ENCODE measurements around the gene SLC13A3. TPM values are rescaled to one million over a fixed set of nuclear protein-coding genes. Genes with fewer than 3 reads are reported as not detected.

The SLC13A3 gene
- polyA plus RNA-seq, 2 of the 4 experiments (the other 2 are of a cell fraction) = 0.19 TPM; not detected in 1

- Histone ChIP-seq H3K4me2 (no peak overlapping the region), H3K9me3 (no peaks in the 10 kb centered on the region), H3K4me3 (no peak overlapping the region), H3K4me1 (no peaks in the 10 kb centered on the region), H3K27ac (no peak overlapping the region)
- FAIRE-seq (no peak), DNase-seq (ENCODE audit: low read depth in 1 of 2, low spot score in 1 of 2) (no peak), ATAC-seq (no peak)
- ChIA-PET CTCF (interaction anchor here (1.0 kb wide), 1 partner anchor 8 kb away, joined by 3 read pairs; no protein-coding TSS in a partner anchor), POLR2A (no interaction called here)
- TF ChIP-seq NR3C1 (IDR thresholded peaks at IDR 0.05) (no peak), GATA3 (IDR thresholded peaks at IDR 0.05; ENCODE audit: borderline replicate concordance) (no peak), CTCF (IDR thresholded peaks at IDR 0.05) (no peak), TFCP2L1 (CRISPR knock-in tag; IDR thresholded peaks at IDR 0.05) (no peak), MAX (IDR thresholded peaks at IDR 0.05) (no peak)
These were observed 9.8 kb downstream of the SLC13A3 start for GRCh38 chr20:46641424-46641823.

- CTCF ChIA-PET = interaction anchor here (1.0 kb wide), 1 partner anchor 9 kb away, joined by 3 read pairs; no protein-coding TSS in a partner anchor
- ATAC-seq (no peak; a peak in 1 of 6 replicates), DNase-seq (ENCODE audit: low read depth in 1 of 2, low spot score in 1 of 2) (no peak), FAIRE-seq (no peak)
- TF ChIP-seq ZNF302 (CRISPR knock-in tag; IDR thresholded peaks at IDR 0.05) (no peak), ESRRA (IDR thresholded peaks at IDR 0.05; ENCODE audit: borderline replicate concordance, low read length) (no peak), RFX5 (IDR thresholded peaks at IDR 0.05) (no peak), NPAS2 (CRISPR knock-in tag; IDR thresholded peaks at IDR 0.05; ENCODE audit: borderline replicate concordance) (no peak)
- 39% methylated on average over 12 of the region's 14 CpGs for WGBS (ENCODE audit: missing lambda C conversion rate)
- no peak overlapping the region for H3K27ac ChIP-seq
- no peaks in the 10 kb centered on the region for H3K9me3 ChIP-seq
- H3K4me1 ChIP-seq = no peaks in the 10 kb centered on the region
- POLR2A ChIA-PET = no interaction called here
- H3K4me2 ChIP-seq = no peak overlapping the region
- no peak overlapping the region for H3K4me3 ChIP-seq
These were observed 10.5 kb downstream of the SLC13A3 start for GRCh38 chr20:46640536-46641311.

- H3K4me3 ChIP-seq = no peak overlapping the region
- ATAC-seq = no peak; a peak in 2 of 6 replicates
- WGBS (ENCODE audit: missing lambda C conversion rate) = 55% methylated on average over 6 of the region's 6 CpGs
- H3K9me3 ChIP-seq = no peaks in the 10 kb centered on the region
- no peaks in the 10 kb centered on the region for H3K4me1 ChIP-seq
- TF ChIP-seq HEYL (CRISPR knock-in tag; IDR thresholded peaks at IDR 0.05) (no peak), MAZ (IDR thresholded peaks at IDR 0.05; ENCODE audit: borderline replicate concordance, low read depth, low read length) (no peak)
- FAIRE-seq = no peak
- ChIA-PET POLR2A (no interaction called here), CTCF (no interaction called here)
- H3K27ac ChIP-seq = no peak overlapping the region
- no peak overlapping the region for H3K4me2 ChIP-seq
- DNase-seq (ENCODE audit: low read depth in 1 of 2, low spot score in 1 of 2) = no peak
These were observed 11.2 kb downstream of the SLC13A3 start for GRCh38 chr20:46640044-46640443.

GRCh38 chr20:46639587-46639986 lies 11.7 kb downstream of the SLC13A3 start:
- no peak for DNase-seq (ENCODE audit: low read depth in 1 of 2, low spot score in 1 of 2)
- TF ChIP-seq RFX5 (IDR thresholded peaks at IDR 0.05) (no peak), TP53 (CRISPR knock-in tag; IDR thresholded peaks at IDR 0.05) (no peak), POLR2AphosphoS2 (conservative IDR thresholded peaks at IDR 0.05; ENCODE audit: low read length) (no peak), ESRRA (IDR thresholded peaks at IDR 0.05; ENCODE audit: borderline replicate concordance, low read length) (no peak), CBX8 (IDR thresholded peaks at IDR 0.05) (no peak), PHF8 (IDR thresholded peaks at IDR 0.05; ENCODE audit: borderline replicate concordance, low read depth) (no peak), HES2 (IDR thresholded peaks at IDR 0.05) (no peak), PBX3 (IDR thresholded peaks at IDR 0.05) (no peak), ZSCAN20 (CRISPR knock-in tag; IDR thresholded peaks at IDR 0.05) (no peak), ZFP36 (IDR thresholded peaks at IDR 0.05; ENCODE audit: borderline replicate concordance, partially characterized antibody) (no peak), GATA3 (IDR thresholded peaks at IDR 0.05; ENCODE audit: borderline replicate concordance) (no peak), RARB (CRISPR knock-in tag; IDR thresholded peaks at IDR 0.05) (no peak)
- Histone ChIP-seq H3K4me1 (no peaks in the 10 kb centered on the region), H3K9me3 (no peaks in the 10 kb centered on the region), H3K4me2 (no peak overlapping the region), H3K4me3 (no peak overlapping the region), H3K27ac (no peak overlapping the region)
- WGBS (ENCODE audit: missing lambda C conversion rate) = 50% methylated on average over 3 of the region's 3 CpGs
- POLR2A ChIA-PET = no interaction called here
- no peak for ATAC-seq
- CTCF ChIA-PET = no interaction called here
- FAIRE-seq = no peak
